GM19025 (cell line): Measurements from ENCODE around the gene NR1I3.
A peak's percentile ranks its signal among the peaks of the same experiment; 100 is the strongest.
"Not testable (repeated sequence)": the region's sequence is repeated elsewhere in the genome, so short reads cannot be mapped to it uniquely, and the experiment has no call there.

ENCODE experiments used
- ATAC-seq: cut with Tn5 transposase; IDR thresholded peaks from one replicate; pipeline ENCODE4 v1.9.1; 2021; ENCODE audit warnings: mild to moderate bottlenecking, low read depth, moderate library complexity; ENCODE audit not compliant: unreplicated experiment

The NR1I3 gene, protein sequence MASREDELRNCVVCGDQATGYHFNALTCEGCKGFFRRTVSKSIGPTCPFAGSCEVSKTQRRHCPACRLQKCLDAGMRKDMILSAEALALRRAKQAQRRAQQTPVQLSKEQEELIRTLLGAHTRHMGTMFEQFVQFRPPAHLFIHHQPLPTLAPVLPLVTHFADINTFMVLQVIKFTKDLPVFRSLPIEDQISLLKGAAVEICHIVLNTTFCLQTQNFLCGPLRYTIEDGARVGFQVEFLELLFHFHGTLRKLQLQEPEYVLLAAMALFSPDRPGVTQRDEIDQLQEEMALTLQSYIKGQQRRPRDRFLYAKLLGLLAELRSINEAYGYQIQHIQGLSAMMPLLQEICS

GRCh38 chr1:161238039-161238473 lies at the start of gene NR1I3:
TSS of gene NR1I3 (minus strand) at chr1:161238203. CDS start at chr1:161236565, 1,638 bp downstream.
- no peak for ATAC-seq

GRCh38 chr1:161287482-161288054 lies 49.6 kb upstream of the NR1I3 start:
- ATAC-seq = no peak

DNA sequence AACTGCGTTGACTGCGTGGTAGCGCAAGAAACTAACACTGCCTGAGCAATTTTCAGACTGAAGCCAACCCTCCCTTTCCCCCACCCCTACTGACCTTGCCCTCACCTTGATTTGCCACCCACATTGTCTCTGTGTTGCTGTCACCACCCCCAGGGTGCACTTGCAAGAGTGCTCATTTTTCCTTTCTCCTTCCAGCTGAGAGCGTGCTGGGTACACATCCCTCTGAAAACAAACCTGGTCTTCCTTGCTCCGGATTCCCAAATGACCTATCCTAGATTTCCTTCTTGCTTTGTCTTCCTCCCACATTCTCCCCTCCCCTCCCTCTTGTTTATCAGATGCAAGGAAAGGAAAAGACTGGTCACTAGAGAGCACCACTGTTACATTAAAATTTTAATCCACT lies 47.5 kb upstream of the NR1I3 start:
- no peak for ATAC-seq

- ATAC-seq = no peak
Measured at GRCh38 chr1:161285113-161285512, 47.1 kb upstream of the NR1I3 start.

GRCh38 chr1:161282991-161283390 lies 45.0 kb upstream of the NR1I3 start:
- ATAC-seq = no peak

GRCh38 chr1:161274874-161275273 lies 36.9 kb upstream of the NR1I3 start:
- ATAC-seq = no peak

DNA sequence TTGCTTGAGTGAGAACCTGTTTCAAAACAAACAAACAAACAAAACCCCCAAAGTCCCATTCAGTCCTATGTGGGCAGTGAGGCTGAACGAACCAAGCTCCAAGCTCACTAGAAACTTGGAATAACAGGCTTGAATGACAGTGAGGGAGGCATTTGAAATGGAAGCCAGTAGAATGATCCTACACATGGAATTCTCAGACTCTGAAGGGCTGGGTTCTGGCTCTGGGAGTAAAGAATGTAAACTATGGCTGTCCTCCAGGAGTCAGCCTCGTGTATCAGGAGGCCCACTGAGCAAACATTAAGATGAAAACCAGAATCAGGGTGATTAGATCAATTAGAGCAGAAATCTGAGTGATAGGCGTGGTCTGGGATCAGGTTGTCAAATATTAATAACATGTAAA lies 35.4 kb upstream of the NR1I3 start:
- ATAC-seq = no peak

GRCh38 chr1:161267321-161267720 lies 29.3 kb upstream of the NR1I3 start:
- no peak for ATAC-seq

DNA sequence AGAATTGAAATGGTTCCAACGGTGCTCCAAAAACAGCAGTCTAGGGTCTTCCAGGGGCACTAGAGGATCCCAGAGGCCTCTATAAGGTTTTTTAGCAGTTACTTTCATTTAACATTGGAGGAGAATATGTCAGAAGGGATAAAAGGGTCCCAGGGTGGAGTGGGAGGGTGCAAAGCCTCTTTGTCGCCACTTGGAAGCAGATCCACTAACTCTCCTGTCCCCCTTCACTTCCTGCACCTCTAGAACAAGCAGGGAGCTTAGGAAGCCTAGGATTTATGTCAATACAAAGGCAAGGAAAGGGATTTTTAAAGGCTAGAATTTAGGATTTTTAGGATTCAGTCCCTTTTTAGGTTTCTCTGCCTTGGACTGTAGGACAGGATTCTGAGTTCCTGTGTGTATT lies 28.8 kb upstream of the NR1I3 start:
- no peak for ATAC-seq

- no peak for ATAC-seq
Measured at GRCh38 chr1:161266202-161266601, 28.2 kb upstream of the NR1I3 start.

DNA sequence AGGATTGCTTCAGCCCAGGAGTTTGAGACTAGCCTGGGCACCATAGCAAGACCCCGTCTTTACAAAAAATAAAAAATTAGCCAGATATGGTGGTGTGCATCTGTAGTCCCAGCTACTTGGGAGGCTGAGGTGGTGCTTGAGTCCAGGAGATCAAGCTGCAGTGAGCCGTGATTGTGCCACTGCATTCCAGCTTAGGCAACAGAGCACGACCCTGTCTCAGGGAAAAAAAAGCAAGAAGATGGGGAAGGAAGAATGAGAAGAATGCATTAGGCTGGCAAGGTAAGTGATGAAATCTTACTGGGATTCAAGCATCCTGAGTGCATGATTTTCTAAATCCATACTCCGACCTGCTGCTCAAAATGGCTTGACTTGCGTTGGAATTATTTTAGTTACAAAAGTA lies 27.3 kb upstream of the NR1I3 start:
- ATAC-seq = no peak

GRCh38 chr1:161261261-161262235 lies 23.5 kb upstream of the NR1I3 start:
- no peak for ATAC-seq

- ATAC-seq = no peak
Measured at GRCh38 chr1:161260376-161261260, 22.6 kb upstream of the NR1I3 start.

DNA sequence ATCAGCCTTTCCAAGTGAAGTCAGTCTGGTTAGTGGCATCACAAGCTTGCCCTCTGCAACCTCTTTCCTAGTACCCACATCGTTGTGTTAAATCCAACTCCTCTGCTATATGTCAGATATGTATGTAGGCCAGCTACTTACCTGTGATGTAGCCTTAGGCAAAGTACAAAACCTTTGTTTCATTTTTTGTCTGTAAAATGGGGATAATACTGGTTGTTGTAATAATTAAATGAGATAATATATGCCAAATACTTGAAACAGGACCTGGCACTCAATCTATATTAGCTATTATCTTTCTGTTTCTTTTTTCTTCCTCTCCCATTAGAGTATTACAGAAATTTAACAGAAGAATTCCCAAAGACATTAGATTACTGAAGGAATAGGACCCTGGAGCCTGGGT lies 21.8 kb upstream of the NR1I3 start:
- no peak for ATAC-seq

DNA sequence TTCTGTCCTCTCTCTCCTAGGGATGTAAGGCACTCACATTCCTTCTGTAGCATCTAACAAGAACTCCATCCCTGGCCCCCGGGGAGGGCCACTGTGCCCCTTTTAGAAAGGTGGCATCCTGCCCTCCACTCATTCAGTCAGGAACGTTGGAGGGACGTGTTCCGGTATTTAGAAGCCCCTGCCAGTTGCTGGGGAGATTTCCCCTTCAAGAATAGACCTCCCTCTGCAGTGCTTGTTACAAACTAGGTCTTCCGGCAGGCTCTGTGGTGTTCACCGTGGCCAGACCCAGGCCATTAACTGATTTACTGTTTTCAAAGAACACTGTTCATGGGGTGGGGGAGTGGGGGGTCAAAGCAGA lies 21.3 kb upstream of the NR1I3 start:
- ATAC-seq = no peak

DNA sequence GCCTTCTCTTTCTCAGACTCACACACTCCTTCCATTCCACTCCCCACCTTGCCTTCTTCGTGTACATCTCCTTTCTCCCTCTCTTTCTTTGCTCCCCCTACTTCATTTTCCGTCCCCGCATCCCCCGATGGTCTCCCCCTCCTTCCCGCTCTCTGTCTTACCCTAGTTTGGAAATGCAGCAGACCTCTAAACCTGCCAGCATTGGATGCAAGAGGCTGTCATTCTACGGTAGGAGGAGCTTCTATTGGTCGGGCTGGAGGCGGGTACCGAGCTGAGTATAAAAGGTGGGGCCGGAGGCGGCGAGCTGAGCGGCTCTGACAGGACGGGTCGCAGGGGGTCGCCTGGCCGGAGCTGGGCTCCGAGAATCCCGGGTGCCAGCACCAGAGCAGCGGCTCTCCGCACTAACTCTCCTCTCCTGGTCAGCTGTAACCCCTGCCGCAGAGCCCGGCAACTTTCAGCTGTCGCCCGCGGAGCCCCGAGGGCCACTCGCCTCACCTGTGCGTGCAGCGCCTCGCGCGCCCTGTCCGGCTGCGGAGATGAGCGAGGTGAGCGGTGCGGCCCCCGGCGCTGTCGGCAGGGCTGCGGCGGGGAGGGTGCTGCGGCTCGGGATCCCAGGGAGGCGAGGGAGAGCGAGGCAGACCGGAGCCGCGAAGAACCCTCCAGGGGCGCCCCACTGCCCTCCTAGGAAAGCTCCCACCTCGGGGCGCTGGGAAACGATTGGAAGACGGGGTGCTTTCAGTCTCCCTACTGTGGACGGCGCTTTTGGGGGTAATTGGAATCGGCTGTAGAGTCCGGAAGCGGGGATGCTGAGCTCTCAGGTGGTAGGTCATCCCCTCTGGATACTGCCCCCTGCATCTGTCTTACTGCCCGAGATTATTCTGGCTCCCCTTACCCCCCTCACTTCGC lies 20.7 kb upstream of the NR1I3 start, which contains the start of gene PCP4L1:
Gene PCP4L1, plus strand, starts transcription at position 307 of the 906 bp plus-strand sequence. Its CDS starts 230 bp downstream, at position 537.
- peak; percentile 81 for ATAC-seq

- not testable (repeated sequence) for ATAC-seq
Measured at GRCh38 chr1:161257109-161257508, 19.1 kb upstream of the NR1I3 start.

- not testable (repeated sequence) for ATAC-seq
Measured at GRCh38 chr1:161255955-161256520, 18.0 kb upstream of the NR1I3 start.

GRCh38 chr1:161255302-161255701 lies 17.3 kb upstream of the NR1I3 start:
- ATAC-seq = not testable (repeated sequence)
